ENCODE measurements around the gene VIPR2. TPM values are rescaled to one million over a fixed set of nuclear protein-coding genes. Genes with fewer than 3 reads are reported as not detected.

The VIPR2 gene
- total and polyA plus RNA-seq, 2 experiments from 2014 or later: 1.3 to 2.7 TPM

- ATAC-seq: peak; percentile 34; the same call in 2 of the 3 replicates
- peaks cover 2% of the 10 kb centered on the region; the same call in 1 of the 3 replicates for H3K4me1 Mint-ChIP-seq
These were observed 123.7 kb downstream of the VIPR2 start for GRCh38 chr7:159020987-159021386.

GRCh38 chr7:159019111-159019510 is 125.6 kb downstream of the VIPR2 start:
- no peak for DNase-seq (ENCODE audit: low spot score)
- Mint-ChIP-seq H3K9me3 (peaks cover 84% of the 10 kb centered on the region), H3K36me3 (ENCODE audit: low read depth) (peaks cover 16% of the 10 kb centered on the region), H3K4me3 (no peak overlapping the region), H3K27ac (no peak overlapping the region), H3K4me1 (peaks cover 7% of the 10 kb centered on the region), H3K27me3 (ENCODE audit: insufficient read depth, low read depth, poor library complexity) (peaks cover 19% of the 10 kb centered on the region)
- Histone ChIP-seq H3K4me1 (ENCODE audit: insufficient read depth) (peaks cover 15% of the 10 kb centered on the region), H2AFZ (no peak overlapping the region), H3F3A (replicated peaks; ENCODE audit: low read depth) (no peaks in the 10 kb centered on the region), H3K79me2 (replicated peaks; ENCODE audit: insufficient read depth) (no peaks in the 10 kb centered on the region), H3K9me2 (ENCODE audit: insufficient read depth) (no peaks in the 10 kb centered on the region), H3K4me3 (no peak overlapping the region), H4K20me1 (replicated peaks; ENCODE audit: insufficient read depth) (no peaks in the 10 kb centered on the region), H3K27me3 (ENCODE audit: insufficient read depth) (no peaks in the 10 kb centered on the region), H3K27ac (ENCODE audit: low read depth) (no peak overlapping the region), H3K4me2 (no peak overlapping the region), H3K36me3 (ENCODE audit: insufficient read depth) (no peaks in the 10 kb centered on the region; the same call in 1 of the 2 replicates)
- no peak for ATAC-seq
- no peak for TF ChIP-seq JUNB (IDR thresholded peaks at IDR 0.05; ENCODE audit: unreplicated experiment)
- no peak for TF ChIP-seq ETS1 (IDR thresholded peaks at IDR 0.05)
- TF ChIP-seq STAT1 (IDR thresholded peaks at IDR 0.05; ENCODE audit: unreplicated experiment): no peak
- no peak for TF ChIP-seq ZNF114 (CRISPR knock-in tag; IDR thresholded peaks at IDR 0.05)
- TF ChIP-seq ZNF331 (CRISPR knock-in tag; IDR thresholded peaks at IDR 0.05; ENCODE audit: low read depth): no peak
- no peak for TF ChIP-seq ZNF462 (CRISPR knock-in tag; IDR thresholded peaks at IDR 0.05)
- TF ChIP-seq EZH2 (IDR thresholded peaks at IDR 0.05; ENCODE audit: low read depth, unreplicated experiment): no peak
- TF ChIP-seq POLR2AphosphoS5 (IDR thresholded peaks at IDR 0.05; ENCODE audit: low read depth): no peak

More at GRCh38 chr7:159020987-159021386, 123.7 kb downstream of the VIPR2 start:
- no peak overlapping the region for H3K27ac Mint-ChIP-seq
- H3K27ac ChIP-seq (ENCODE audit: low read depth): no peak overlapping the region
- H3K27me3 ChIP-seq (ENCODE audit: insufficient read depth): no peaks in the 10 kb centered on the region
- H3K79me2 ChIP-seq (replicated peaks; ENCODE audit: insufficient read depth): no peaks in the 10 kb centered on the region
- no peak overlapping the region for H2AFZ ChIP-seq
- H3K4me3 ChIP-seq: no peak overlapping the region
- no peaks in the 10 kb centered on the region for H4K20me1 ChIP-seq (replicated peaks; ENCODE audit: insufficient read depth)
- no peaks in the 10 kb centered on the region for H3K9me2 ChIP-seq (ENCODE audit: insufficient read depth)
- TF ChIP-seq EZH2 (IDR thresholded peaks at IDR 0.05; ENCODE audit: low read depth, unreplicated experiment): no peak
- TF ChIP-seq JUNB (IDR thresholded peaks at IDR 0.05; ENCODE audit: unreplicated experiment): no peak
- TF ChIP-seq CTCF (conservative IDR thresholded peaks at IDR 0.05; ENCODE audit: low read depth in 2 of 2): 0 out of 4 replicates have a peak, but pooled peaks of 1 of the 2 experiments have one; percentile 4
- no peak for DNase-seq (ENCODE audit: low spot score)
- no peaks in the 10 kb centered on the region for H3F3A ChIP-seq (replicated peaks; ENCODE audit: low read depth)
- H3K36me3 Mint-ChIP-seq (ENCODE audit: low read depth): peaks cover 23% of the 10 kb centered on the region
- peaks cover 89% of the 10 kb centered on the region for H3K9me3 Mint-ChIP-seq
- H3K36me3 ChIP-seq (ENCODE audit: insufficient read depth): no peaks in the 10 kb centered on the region; the same call in 1 of the 2 replicates
- no peak overlapping the region for H3K4me3 Mint-ChIP-seq
- no peak overlapping the region for H3K4me2 ChIP-seq
- peaks cover 2% of the 10 kb centered on the region; the same call in 1 of the 2 replicates for H3K4me1 ChIP-seq (ENCODE audit: insufficient read depth)
- H3K27me3 Mint-ChIP-seq (ENCODE audit: insufficient read depth, low read depth, poor library complexity): peaks cover 17% of the 10 kb centered on the region

Measured in GM23338 (cell line).